Epithelial cell of proximal tubule (primary cell): ENCODE measurements around the gene BZW2. TPM values are rescaled to one million over a fixed set of nuclear protein-coding genes. Genes with fewer than 3 reads are reported as not detected.

ENCODE experiments used
- DNase-seq: peaks from one replicate; pipeline ENCODE4 v3.0.0-alpha.2; 2011; ENCODE audit warnings: low read depth
- H3K4me3 ChIP-seq: 2 replicates; pipeline ENCODE4 v1.5.1; 2011; ENCODE audit warnings: low read depth, mild to moderate bottlenecking, low read length
- total RNA-seq: library from RNA; depleted of rRNA; stranded (reverse); fragments of >200 nt; gene quantifications from 2 replicates; pipeline ENCODE4 v1.2.3, GENCODE V29; 2015
- TF ChIP-seq, protein P1 (sequence below): conservative IDR thresholded peaks from 2 replicates; pipeline ENCODE4 v1.5.1; 2012; ENCODE audit warnings: low read depth, mild to moderate bottlenecking, low read length

BZW2 gene
- total RNA-seq, 1 donor from 2014 or later: 102 TPM

GRCh38 chr7:16728811-16729210, 82.8 kb downstream of the BZW2 start:
- no peak overlapping the region for H3K4me3 ChIP-seq
- TF ChIP-seq, protein P1, sequence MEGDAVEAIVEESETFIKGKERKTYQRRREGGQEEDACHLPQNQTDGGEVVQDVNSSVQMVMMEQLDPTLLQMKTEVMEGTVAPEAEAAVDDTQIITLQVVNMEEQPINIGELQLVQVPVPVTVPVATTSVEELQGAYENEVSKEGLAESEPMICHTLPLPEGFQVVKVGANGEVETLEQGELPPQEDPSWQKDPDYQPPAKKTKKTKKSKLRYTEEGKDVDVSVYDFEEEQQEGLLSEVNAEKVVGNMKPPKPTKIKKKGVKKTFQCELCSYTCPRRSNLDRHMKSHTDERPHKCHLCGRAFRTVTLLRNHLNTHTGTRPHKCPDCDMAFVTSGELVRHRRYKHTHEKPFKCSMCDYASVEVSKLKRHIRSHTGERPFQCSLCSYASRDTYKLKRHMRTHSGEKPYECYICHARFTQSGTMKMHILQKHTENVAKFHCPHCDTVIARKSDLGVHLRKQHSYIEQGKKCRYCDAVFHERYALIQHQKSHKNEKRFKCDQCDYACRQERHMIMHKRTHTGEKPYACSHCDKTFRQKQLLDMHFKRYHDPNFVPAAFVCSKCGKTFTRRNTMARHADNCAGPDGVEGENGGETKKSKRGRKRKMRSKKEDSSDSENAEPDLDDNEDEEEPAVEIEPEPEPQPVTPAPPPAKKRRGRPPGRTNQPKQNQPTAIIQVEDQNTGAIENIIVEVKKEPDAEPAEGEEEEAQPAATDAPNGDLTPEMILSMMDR: no peak
- DNase-seq: no peak

GRCh38 chr7:16729541-16729940, 83.6 kb downstream of the BZW2 start:
- TF ChIP-seq, protein P1: no peak
- no peak for DNase-seq
- no peak overlapping the region for H3K4me3 ChIP-seq

DNA sequence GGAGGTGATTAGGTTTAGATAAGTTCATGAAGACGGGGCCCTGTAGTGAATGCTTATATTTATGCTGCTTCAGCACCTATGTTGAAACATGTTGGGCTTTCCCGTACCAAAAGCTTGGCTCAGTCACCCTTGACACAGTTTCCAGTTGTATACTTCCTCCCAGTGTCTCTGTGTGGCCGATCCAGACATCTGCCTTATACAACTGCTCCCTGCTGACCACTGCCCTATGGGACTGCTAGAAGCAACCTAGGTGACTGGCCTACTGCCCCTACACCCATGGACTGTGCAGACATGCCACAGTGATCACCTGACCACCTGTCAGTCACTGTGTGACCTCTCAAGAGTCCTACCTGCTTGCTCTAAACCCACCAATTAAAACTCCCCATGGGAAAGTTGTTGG, 85.0 kb downstream of the BZW2 start:
- no peak for DNase-seq
- TF ChIP-seq, protein P1: no peak
- no peak overlapping the region for H3K4me3 ChIP-seq

DNA sequence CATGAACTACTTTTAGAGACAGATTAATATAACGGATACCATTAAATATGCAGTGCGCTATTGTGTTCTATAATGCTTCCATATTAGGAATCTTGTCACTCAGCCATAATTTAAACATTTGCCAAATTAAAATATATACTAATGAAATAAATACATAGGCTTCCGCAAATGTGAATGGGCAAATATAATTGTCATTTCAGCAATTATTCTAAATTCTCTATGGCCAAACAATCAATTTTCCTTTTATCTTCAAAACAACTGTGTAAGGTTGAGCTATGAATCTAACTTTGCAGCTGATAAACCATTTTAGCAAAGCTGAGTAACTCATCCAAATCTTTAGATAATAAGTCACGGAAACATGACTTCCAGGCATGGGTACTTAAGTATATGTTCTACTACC, 86.8 kb downstream of the BZW2 start:
- DNase-seq: no peak
- TF ChIP-seq, protein P1: no peak
- no peak overlapping the region for H3K4me3 ChIP-seq

DNA sequence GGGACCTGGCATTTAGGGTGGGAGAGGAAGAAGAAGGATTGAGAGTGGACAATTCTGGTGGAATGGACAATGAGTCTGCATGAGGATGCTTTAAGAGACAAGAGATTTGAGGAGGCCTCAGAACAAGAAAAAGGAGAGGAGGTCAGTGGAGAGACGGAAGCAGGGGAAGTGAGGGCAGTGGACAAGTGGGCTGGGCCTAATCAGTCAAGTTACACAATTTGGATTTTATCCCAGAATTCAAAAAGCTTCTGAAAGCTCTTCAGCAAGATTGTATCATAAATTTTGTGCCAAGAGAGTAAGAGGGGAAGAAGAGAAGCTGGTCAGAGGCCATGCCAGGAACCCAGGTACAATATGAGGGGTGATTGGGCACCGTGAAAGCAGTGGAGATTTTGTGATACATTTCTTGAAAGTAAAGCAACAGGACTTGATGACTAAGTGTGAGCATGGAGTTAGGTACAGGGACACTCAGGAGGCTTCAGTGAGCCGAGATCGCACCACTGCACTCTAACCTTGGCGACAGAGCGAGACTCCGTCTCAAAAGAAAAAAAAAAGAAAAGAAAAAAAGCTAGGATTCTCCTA, 88.3 kb downstream of the BZW2 start:
- TF ChIP-seq, protein P1: no peak
- DNase-seq: no peak
- H3K4me3 ChIP-seq: no peak overlapping the region

- no peak overlapping the region for H3K4me3 ChIP-seq
- TF ChIP-seq, protein P1: no peak
- no peak for DNase-seq
These were observed 89.0 kb downstream of the BZW2 start for GRCh38 chr7:16735020-16735419.

DNA sequence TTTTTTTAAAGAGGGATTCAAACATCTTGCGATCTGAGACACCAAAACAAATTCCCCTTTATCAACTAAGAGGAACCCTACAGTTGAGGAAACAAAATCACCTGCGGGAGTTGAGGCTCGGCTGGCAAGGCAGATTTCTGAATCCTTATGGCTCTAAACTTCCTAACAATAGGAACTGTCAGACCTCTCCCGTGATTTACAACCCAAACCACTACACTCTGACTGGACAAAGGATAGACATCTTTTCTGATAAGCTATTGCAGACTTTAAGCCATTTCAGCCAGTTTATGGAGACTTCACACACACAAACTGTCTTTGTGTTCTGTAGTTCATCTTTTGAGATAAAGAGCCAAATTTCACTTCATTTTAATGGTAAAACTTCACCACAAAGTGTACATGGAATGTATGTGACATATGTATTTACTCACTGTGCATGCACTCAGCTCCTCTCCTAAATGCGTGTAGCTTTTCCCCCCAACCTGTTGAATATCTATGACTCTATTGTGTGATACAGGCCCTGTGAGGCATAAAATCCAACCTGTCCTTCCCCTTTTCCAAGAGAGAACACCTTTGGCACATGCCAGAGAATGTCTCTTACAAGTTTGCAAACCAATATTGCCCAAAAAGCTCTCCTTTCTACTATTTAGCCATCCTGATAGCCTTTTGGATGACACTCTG, 92.2 kb downstream of the BZW2 start:
- TF ChIP-seq, protein P1: no peak
- no peak overlapping the region for H3K4me3 ChIP-seq
- DNase-seq: no peak
